IPS-20b (cell line): ENCODE data around the gene KDM2A.
"Not testable (repeated sequence)": the region's sequence is repeated elsewhere in the genome, so short reads cannot be mapped to it uniquely, and the experiment has no call there.

Source experiments
- H3K27ac ChIP-seq: one replicate; pipeline ENCODE4 v1.5.1; 2013; ENCODE audit warnings: low read length
- H3K27me3 ChIP-seq: 2 replicates; pipeline ENCODE4 v1.6.1; 2013; ENCODE audit warnings: mild to moderate bottlenecking, low read length, inconsistent platforms; ENCODE audit not compliant: insufficient read depth
- H3K36me3 ChIP-seq: 2 replicates; pipeline ENCODE4 v1.6.1; 2013; ENCODE audit warnings: low read depth, mild to moderate bottlenecking, inconsistent platforms, low read length, moderate library complexity; ENCODE audit not compliant: insufficient read depth
- H3K4me1 ChIP-seq: 2 replicates; pipeline ENCODE4 v1.6.1; 2013; ENCODE audit warnings: mild to moderate bottlenecking, control low read depth, inconsistent platforms, low read length, moderate library complexity; ENCODE audit not compliant: insufficient read depth
- H3K4me3 ChIP-seq: 2 replicates; pipeline ENCODE4 v1.5.1; 2013; ENCODE audit warnings: mild to moderate bottlenecking, low read length, inconsistent platforms
- H3K9ac ChIP-seq: 2 replicates; pipeline ENCODE4 v1.6.1; 2013; ENCODE audit warnings: low read depth, mild to moderate bottlenecking, inconsistent platforms, low read length, moderate library complexity
- H3K9me3 ChIP-seq: 2 replicates; pipeline ENCODE4 v1.6.1; 2013; ENCODE audit warnings: mild to moderate bottlenecking, low read depth, low read length, inconsistent platforms; ENCODE audit not compliant: insufficient read depth

KDM2A gene

DNA sequence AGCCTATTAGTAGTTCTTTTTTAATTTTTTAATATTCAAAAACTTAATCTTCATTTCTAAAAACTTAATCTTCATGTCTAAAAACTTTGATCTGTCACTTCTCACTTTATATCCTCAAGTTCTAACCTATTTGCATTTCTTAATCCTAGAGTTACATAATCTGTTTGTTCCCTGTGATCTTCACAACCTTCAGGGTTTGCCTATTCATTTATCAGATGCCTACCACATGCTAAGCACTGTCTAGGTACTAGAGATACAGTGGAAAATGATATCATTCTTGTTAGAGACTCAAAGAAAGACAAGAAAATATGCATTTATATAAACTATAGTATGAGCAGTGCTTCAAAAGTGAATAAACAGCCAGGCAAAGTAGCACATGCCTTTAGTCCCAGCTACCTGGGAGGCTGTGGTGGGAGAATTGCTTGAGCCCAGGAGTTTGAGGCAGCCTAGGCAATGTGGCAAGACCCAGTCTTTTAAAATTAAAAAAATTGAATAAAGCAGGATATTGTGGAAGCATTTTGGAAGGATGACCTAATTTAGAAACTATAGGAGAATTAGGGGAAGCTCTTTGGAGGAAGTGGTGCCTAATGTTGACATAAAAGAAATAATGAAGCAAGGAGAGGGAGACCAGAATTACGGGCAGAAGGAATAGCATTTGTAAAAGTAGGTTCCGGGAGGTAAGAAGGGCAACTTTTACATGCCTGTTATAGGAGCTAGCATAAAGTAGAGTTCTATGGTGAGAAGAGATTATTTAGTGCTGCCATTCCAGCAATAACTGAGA is 92.8 kb downstream of the KDM2A start:
- no peak overlapping the region for H3K9ac ChIP-seq
- H3K36me3 ChIP-seq: peaks cover 70% of the 10 kb centered on the region
- H3K27ac ChIP-seq: no peak overlapping the region
- no peaks in the 10 kb centered on the region for H3K4me1 ChIP-seq
- no peaks in the 10 kb centered on the region for H3K9me3 ChIP-seq
- no peaks in the 10 kb centered on the region for H3K27me3 ChIP-seq
- no peak overlapping the region for H3K4me3 ChIP-seq

DNA sequence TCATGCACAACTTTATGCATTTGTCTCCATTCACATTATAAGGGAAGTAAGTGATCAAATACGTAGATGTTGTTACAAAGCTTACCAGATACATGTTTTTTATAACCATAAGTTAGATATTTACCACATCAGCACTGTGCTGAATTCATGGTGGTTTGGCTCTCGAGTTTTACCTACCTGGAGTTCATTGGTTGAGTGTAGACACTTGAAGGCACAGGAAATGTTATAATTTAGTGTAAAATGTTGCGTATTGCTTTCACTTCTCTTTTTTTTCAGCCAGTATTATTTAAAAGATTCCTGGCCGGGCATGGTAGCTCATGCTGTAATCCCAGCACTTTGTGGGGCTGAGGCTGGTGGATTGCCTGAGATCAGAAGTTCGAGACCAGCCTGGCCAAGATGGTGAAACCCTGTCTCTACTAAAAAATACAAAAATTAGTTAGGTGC is 94.1 kb downstream of the KDM2A start:
- Histone ChIP-seq H3K4me3 (no peak overlapping the region), H3K36me3 (peaks cover 73% of the 10 kb centered on the region), H3K9ac (no peak overlapping the region), H3K27ac (no peak overlapping the region), H3K9me3 (no peaks in the 10 kb centered on the region), H3K27me3 (no peaks in the 10 kb centered on the region), H3K4me1 (no peaks in the 10 kb centered on the region)

DNA sequence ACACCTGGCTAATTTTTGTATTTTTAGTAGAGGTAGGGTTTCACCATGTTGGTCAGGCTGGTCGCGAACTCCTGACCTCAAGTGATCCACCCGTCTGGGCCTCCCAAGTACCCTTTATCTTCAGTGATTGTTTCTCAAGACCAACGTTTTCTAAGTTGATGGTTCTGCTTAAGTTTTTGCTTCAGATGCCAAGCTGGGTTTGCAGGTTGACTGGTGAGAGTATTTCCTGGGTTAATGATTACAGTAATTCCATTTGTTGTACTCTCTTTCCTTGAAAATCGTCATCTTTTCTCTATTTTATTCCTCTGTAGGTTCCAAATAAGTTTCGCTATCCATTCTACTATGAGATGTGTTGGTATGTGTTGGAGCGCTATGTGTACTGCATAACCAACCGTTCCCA is 108.7 kb downstream of the KDM2A start:
- peaks cover 72% of the 10 kb centered on the region for H3K36me3 ChIP-seq
- H3K9me3 ChIP-seq: no peaks in the 10 kb centered on the region
- H3K4me3 ChIP-seq: no peak overlapping the region
- H3K4me1 ChIP-seq: no peaks in the 10 kb centered on the region
- no peak overlapping the region for H3K27ac ChIP-seq
- no peak overlapping the region for H3K9ac ChIP-seq
- no peaks in the 10 kb centered on the region for H3K27me3 ChIP-seq

DNA sequence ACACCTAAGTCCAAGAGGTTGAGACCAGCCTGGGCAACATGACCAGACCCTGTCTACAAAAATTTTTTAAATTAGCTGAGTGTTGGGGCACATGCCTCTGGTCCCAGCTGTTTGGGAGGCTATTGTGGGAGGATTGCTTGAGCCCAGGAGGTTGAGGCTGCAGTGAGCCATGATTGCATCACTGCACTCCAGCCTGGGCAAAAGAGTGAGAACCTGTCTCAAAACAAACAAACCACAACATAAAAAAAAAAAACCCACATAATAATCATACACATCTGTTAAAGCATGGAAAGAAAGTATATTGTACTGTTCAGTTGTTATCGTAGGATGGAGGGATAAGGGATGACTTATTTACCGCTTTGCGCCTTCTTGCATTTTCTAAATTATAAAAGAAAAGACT is 111.3 kb downstream of the KDM2A start:
- Histone ChIP-seq H3K9ac (no peak overlapping the region), H3K4me3 (no peak overlapping the region), H3K4me1 (no peaks in the 10 kb centered on the region), H3K27ac (no peak overlapping the region), H3K9me3 (no peaks in the 10 kb centered on the region), H3K27me3 (no peaks in the 10 kb centered on the region), H3K36me3 (peaks cover 61% of the 10 kb centered on the region)

DNA sequence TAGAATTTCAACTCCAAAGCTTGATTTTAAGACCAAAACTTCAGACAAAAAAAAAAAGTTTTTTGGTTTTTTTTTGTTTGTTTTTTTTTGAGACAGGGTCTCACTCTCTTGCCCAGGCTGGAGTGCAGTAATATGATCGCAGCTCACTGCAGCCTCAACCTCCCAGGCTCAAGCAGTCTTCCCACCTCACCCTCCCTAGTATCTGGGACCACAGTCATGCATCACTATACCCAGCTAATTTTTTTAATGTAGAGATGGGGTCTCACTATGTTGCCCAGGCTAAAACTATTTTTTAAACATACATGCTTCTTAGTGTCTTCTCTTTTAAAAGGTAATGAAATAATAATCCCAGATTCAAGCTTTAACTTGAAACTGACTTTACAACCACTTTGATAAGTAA is 111.8 kb downstream of the KDM2A start:
- Histone ChIP-seq H3K9me3 (no peaks in the 10 kb centered on the region), H3K27me3 (no peaks in the 10 kb centered on the region), H3K27ac (no peak overlapping the region), H3K4me1 (no peaks in the 10 kb centered on the region), H3K4me3 (no peak overlapping the region), H3K9ac (no peak overlapping the region), H3K36me3 (peaks cover 59% of the 10 kb centered on the region)

DNA sequence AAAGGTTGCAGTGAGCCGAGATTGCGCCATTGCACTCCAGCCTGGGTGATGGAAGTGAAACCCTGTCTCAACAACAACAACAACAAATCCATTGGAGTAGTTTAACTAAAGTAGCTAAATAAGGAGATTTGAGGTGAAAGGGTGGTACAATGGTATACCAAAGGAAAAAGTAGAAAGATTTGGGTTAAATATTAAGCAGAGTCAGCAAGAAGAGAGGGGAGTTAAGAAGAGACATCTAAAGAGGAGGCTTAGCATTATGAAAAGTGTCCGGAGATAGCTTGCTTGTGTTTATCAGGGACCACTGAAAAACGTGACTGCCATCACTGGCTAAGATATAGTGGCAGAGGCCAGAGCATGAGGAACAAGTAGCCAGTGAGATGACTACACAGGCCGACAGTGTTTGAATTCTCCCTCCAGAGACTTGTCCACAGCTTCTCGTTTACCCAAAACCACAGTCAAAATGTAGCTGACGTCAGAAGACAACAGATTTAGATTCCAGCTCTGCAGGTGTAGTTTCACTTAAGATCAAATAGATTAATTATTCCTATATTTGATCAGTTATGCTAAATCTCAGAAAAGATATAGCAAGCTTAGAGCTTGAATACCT is 114.6 kb downstream of the KDM2A start:
- Histone ChIP-seq H3K4me3 (no peak overlapping the region), H3K9me3 (no peaks in the 10 kb centered on the region), H3K4me1 (peaks cover 6% of the 10 kb centered on the region), H3K9ac (no peak overlapping the region), H3K36me3 (peaks cover 38% of the 10 kb centered on the region), H3K27ac (no peak overlapping the region), H3K27me3 (no peaks in the 10 kb centered on the region)

DNA sequence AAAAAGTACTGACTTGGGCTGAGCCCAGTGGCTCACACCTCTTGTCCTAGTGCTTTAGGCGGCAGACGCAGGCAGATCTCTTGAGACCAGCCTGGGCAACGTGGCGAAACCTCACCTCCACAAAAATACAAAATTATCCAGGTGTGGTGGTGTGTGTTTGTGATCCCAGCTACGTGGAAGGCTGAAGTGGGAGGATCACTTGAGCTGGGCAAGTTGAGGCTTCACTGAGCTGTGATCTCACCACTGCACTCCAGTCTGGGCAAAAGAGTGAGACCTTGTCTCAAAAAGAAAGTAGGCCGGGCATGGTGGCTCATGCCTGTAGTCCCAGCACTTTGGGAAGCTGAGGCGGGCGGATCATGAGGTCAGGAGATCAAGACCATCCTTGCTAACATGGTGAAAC is 115.5 kb downstream of the KDM2A start:
- not testable (repeated sequence) for H3K9ac ChIP-seq, H3K27ac ChIP-seq, H3K27me3 ChIP-seq, H3K4me3 ChIP-seq, H3K9me3 ChIP-seq
- Histone ChIP-seq H3K4me1 (peaks cover 12% of the 10 kb centered on the region), H3K36me3 (peaks cover 29% of the 10 kb centered on the region)

DNA sequence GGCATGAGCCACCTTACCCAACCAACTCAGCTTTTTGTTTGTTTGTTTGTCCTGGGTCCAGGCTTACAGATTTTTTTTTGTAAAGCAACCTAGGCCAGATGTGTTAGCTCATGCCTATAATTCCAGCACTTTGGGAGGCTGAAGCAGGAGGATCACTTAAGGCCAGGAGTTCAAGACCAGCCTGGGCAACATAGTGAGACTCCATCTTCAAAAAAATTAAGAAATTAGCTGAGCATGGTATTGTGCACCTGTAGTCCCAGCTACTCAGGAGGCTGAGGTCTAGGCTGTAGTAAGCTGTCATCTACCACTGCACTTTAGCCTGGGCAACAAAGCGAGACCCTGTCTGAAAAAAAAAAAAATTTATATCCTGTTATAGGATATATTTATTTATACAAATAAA is 118.5 kb downstream of the KDM2A start:
- Histone ChIP-seq H3K9me3 (no peaks in the 10 kb centered on the region), H3K36me3 (peaks cover 8% of the 10 kb centered on the region; the same call in 1 of the 2 replicates), H3K9ac (no peak overlapping the region), H3K4me3 (no peak overlapping the region), H3K27ac (no peak overlapping the region), H3K27me3 (no peaks in the 10 kb centered on the region), H3K4me1 (peaks cover 16% of the 10 kb centered on the region)

DNA sequence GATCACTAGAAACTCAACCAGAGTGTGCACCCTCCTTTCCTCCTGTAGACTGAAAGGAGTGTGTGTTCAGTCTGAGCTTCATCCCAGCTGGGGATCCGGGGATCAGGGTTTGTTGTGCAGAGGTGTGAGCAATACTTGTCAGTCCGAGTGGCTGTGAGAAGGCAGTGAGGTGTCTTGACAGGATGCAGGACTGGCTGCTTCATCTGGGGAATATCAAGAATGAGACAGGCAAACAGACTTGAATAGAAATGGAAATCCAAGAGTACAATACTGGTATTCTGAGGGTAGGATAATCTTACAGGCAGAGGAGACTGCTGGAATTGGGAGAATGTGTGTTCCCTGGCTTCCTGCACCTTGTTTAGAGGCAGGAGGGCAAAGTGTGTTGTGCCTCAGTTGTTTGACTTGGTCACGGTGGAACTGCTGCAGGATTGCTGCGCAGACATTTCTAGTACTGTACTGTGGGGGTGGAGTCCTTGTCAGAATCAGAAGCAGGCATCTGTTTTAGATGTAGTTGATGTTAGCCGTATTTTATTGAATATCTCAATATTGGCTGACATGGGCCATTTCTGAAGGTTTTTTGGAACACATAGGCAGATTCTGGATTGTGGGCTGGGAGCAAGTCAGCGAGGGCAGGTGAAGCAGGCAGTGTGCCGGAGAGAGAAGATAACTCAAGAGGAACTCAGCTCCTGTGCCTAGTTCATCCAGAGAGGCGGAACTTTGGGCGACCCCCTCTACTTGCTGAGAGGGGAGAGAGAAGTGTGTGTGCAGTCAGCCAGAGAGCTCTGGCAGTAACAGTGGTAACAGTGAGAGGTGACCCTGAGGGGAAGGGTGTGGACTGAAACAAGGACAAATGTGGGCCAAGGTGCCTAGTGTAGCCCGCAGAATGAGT is 120.1 kb downstream of the KDM2A start:
- peaks cover 16% of the 10 kb centered on the region for H3K4me1 ChIP-seq
- H3K27me3 ChIP-seq: no peaks in the 10 kb centered on the region
- H3K4me3 ChIP-seq: peak overlapping the region; percentile 60
- peak overlapping the region; percentile 44; the same call in 1 of the 2 replicates for H3K9ac ChIP-seq
- peaks cover 19% of the 10 kb centered on the region for H3K36me3 ChIP-seq
- no peaks in the 10 kb centered on the region for H3K9me3 ChIP-seq
- no peak overlapping the region for H3K27ac ChIP-seq

DNA sequence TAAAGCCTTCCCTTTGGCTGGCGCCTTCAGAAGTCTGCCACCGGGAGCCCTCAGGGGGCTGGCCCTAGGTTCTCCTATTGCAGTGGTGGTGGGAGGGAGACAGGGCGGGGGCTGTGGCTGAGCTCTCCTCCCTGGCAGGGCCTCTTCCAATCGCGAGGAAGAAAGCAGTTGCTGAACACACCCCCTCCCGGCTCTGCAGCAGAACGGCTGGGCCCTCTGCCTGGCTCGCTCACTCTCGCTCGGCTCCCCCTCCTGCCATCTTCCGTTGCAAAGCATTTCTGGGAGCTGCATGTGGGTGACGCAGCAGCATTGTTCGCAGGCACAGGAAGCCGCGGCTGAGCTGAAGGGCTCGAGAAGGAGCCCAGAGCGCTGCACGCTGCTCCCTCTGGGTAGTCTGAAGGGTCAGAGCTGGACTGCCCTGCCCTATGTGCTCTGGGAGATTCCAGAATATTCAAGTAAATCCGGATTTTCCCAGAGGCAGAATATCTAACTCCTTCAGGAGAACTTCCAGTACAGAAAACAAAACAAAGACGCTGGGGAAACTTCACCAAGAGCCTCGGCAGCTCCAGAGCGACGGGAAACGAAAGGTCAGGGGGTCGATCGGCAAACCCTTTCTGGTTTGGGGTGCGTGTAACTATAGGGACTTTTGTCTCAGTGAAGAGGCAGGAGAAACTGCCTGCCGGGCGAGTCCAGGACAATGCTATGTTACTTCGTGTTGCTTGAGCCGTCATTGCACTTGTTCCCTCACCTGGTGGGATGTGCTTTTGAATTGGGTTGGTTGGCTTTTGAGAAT is 120.9 kb downstream of the KDM2A start:
- H3K27me3 ChIP-seq: no peaks in the 10 kb centered on the region
- no peaks in the 10 kb centered on the region for H3K9me3 ChIP-seq
- H3K27ac ChIP-seq: peak overlapping the region; percentile 97
- peak overlapping the region; percentile 97 for H3K4me3 ChIP-seq
- peaks cover 16% of the 10 kb centered on the region for H3K4me1 ChIP-seq
- H3K36me3 ChIP-seq: peaks cover 27% of the 10 kb centered on the region
- H3K9ac ChIP-seq: peak overlapping the region; percentile 98
